Measurements from ENCODE around the gene ATP6V0A4. TPM values are rescaled to one million over a fixed set of nuclear protein-coding genes. Genes with fewer than 3 reads are reported as not detected.

Gene ATP6V0A4
- total RNA-seq, 3 donors from 2014 or later (not counting 1 experiment from before 2014, with no cell fraction given) = not detected

DNA sequence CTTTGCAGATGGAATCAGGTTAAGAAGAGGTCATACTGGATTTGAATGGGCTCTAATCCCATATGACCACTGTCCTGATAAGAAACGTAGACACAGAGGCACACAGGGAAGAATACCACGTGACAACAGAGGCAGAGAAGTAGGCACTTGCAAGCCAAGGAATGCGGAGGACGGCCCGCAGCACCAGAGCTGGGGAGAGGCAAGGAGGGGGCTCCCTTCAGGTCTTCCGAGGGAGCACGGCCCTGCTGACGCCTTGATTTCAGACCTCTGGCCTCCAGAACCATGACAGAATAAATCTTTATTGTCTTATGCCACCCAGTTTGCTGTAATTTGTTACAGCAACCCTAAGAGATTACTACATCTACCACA is 44.9 kb downstream of the ATP6V0A4 start:
- intact Hi-C loops (cut with micrococcal nuclease) = loop anchor here (2.0 to 10.0 kb wide), 2 partner anchors 124 to 342 kb away; no protein-coding TSS in a partner anchor
- peak overlapping the region; percentile 83 for H3K27ac Mint-ChIP-seq
- no peak overlapping the region for H3K4me3 Mint-ChIP-seq
- Histone ChIP-seq H3K9me3 (ENCODE audit: control insufficient read depth, insufficient read depth, low read length) (no peaks in the 10 kb centered on the region), H3K27me3 (ENCODE audit: control insufficient read depth, insufficient read depth, low read length) (no peaks in the 10 kb centered on the region), H3K4me3 (ENCODE audit: low read length) (no peak overlapping the region), H3K4me1 (ENCODE audit: control insufficient read depth, insufficient read depth, low read length) (peaks cover 39% of the 10 kb centered on the region), H3K27ac (ENCODE audit: low read length) (peak overlapping the region; percentile 66), H3K36me3 (ENCODE audit: control insufficient read depth, insufficient read depth, low read length) (no peaks in the 10 kb centered on the region)
- H3K4me1 Mint-ChIP-seq = peaks cover 16 to 36% of the 10 kb centered on the region in 2 donors
- no peaks in the 10 kb centered on the region for H3K9me3 Mint-ChIP-seq
- 76% methylated on average over 8 of the region's 8 CpGs for WGBS (ENCODE audit: insufficient coverage)
- H3K36me3 Mint-ChIP-seq = no peaks in the 10 kb centered on the region
- H3K27me3 Mint-ChIP-seq (ENCODE audit: low read depth in 2 of 2) = peaks cover 0 to 7% of the 10 kb centered on the region in 2 donors
- DNase-seq (no peak), ATAC-seq (no peak)
- TF ChIP-seq, protein P1, sequence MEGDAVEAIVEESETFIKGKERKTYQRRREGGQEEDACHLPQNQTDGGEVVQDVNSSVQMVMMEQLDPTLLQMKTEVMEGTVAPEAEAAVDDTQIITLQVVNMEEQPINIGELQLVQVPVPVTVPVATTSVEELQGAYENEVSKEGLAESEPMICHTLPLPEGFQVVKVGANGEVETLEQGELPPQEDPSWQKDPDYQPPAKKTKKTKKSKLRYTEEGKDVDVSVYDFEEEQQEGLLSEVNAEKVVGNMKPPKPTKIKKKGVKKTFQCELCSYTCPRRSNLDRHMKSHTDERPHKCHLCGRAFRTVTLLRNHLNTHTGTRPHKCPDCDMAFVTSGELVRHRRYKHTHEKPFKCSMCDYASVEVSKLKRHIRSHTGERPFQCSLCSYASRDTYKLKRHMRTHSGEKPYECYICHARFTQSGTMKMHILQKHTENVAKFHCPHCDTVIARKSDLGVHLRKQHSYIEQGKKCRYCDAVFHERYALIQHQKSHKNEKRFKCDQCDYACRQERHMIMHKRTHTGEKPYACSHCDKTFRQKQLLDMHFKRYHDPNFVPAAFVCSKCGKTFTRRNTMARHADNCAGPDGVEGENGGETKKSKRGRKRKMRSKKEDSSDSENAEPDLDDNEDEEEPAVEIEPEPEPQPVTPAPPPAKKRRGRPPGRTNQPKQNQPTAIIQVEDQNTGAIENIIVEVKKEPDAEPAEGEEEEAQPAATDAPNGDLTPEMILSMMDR (IDR thresholded peaks at IDR 0.05) = no peak

DNA sequence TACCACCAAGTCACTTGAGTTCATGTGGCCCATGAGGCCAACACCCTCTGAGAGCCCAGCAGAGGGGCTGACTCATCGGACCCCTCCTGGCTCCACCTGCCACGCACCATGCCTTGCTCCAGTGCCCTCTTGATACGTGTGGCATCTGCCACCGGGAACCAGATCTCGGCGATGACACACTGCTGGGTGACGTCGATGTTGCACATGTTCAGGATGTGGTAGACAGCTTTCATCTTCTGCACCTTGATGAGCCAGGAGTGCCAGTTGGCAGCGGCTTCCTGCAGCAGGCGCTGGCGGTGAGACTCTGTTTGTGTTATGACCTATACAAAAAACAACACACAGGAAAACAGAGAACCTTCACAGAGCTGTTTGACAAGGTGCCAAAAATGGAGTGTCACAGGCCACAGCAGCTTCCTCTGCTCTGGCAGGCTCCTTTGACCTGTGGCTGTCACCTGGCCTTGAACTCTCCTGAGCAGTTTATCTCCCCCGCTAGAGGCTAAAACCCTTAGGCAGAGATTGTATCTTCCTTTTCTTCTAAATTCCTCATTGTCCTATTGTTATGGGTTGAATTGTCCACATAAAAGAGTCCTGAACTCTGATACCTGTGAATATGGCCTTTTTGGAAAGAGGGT is 45.4 kb downstream of the ATP6V0A4 start:
- peaks cover 40% of the 10 kb centered on the region for H3K4me1 ChIP-seq (ENCODE audit: control insufficient read depth, insufficient read depth, low read length)
- 1% methylated on average over 11 of the region's 12 CpGs for WGBS (ENCODE audit: insufficient coverage)
- DNase-seq = peak; percentile 79 to 98
- no peaks in the 10 kb centered on the region for H3K9me3 ChIP-seq (ENCODE audit: control insufficient read depth, insufficient read depth, low read length)
- Mint-ChIP-seq H3K4me3 (peak overlapping the region; percentile 31), H3K9me3 (no peaks in the 10 kb centered on the region), H3K27ac (peak overlapping the region; percentile 83), H3K36me3 (no peaks in the 10 kb centered on the region), H3K27me3 (ENCODE audit: low read depth in 2 of 2) (peaks cover 0 to 7% of the 10 kb centered on the region in 2 donors), H3K4me1 (peaks cover 16 to 36% of the 10 kb centered on the region in 2 donors)
- H3K27ac ChIP-seq (ENCODE audit: low read length) = peak overlapping the region; percentile 66
- intact Hi-C loops (cut with micrococcal nuclease) = loop anchor here (1.0 to 10.0 kb wide), 4 partner anchors 124 to 750 kb away; partner anchors contain the start of genes CREB3L2 and TRIM24
- TF ChIP-seq, protein P1 (IDR thresholded peaks at IDR 0.05) = no peak
- H3K27me3 ChIP-seq (ENCODE audit: control insufficient read depth, insufficient read depth, low read length) = no peaks in the 10 kb centered on the region
- no peak overlapping the region for H3K4me3 ChIP-seq (ENCODE audit: low read length)
- ATAC-seq = peak; percentile 89 to 91 (median 89)
- no peaks in the 10 kb centered on the region for H3K36me3 ChIP-seq (ENCODE audit: control insufficient read depth, insufficient read depth, low read length)

DNA sequence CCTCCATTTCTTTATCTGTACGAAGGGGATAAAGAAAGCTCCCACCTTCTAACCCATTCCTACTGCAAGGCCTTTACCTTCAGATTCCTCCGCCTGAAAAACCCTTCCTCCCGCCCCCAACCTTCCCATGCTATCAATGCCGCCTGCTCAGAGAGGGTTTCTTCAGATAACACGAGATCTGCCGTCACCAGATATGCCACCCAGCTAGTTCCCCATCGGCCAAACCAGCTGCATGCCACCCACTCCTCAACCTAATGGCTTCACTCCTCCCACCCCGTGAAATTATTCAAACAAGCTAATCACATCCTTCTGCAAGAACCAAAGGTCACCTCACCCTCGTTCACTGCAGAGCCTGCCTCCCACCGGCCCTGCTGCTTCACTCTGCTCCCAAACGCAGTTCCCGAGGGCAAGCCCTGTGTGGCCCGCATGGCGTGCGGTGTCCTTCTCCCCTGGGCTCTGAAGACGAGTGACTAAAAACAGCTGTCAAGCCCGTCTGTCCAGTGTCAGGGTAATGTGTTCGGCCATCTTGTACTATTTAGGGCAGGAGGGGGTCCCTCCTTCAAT is 47.0 kb downstream of the ATP6V0A4 start:
- Mint-ChIP-seq H3K9me3 (no peaks in the 10 kb centered on the region), H3K4me1 (peaks cover 16 to 36% of the 10 kb centered on the region in 2 donors), H3K27me3 (ENCODE audit: low read depth in 2 of 2) (peaks cover 0 to 7% of the 10 kb centered on the region in 2 donors), H3K36me3 (no peaks in the 10 kb centered on the region), H3K4me3 (no peak overlapping the region), H3K27ac (peak overlapping the region in 1 of 2 donors; percentile 11)
- 93% methylated on average over 18 of the region's 18 CpGs for WGBS (ENCODE audit: insufficient coverage)
- ATAC-seq (no peak), DNase-seq (no peak)
- TF ChIP-seq, protein P1 (IDR thresholded peaks at IDR 0.05) = no peak
- Histone ChIP-seq H3K9me3 (ENCODE audit: control insufficient read depth, insufficient read depth, low read length) (no peaks in the 10 kb centered on the region), H3K36me3 (ENCODE audit: control insufficient read depth, insufficient read depth, low read length) (no peaks in the 10 kb centered on the region), H3K27ac (ENCODE audit: low read length) (no peak overlapping the region), H3K4me3 (ENCODE audit: low read length) (no peak overlapping the region), H3K27me3 (ENCODE audit: control insufficient read depth, insufficient read depth, low read length) (no peaks in the 10 kb centered on the region), H3K4me1 (ENCODE audit: control insufficient read depth, insufficient read depth, low read length) (peaks cover 40% of the 10 kb centered on the region)
- intact Hi-C loops (cut with micrococcal nuclease) = loop anchor here (10.0 kb wide), 1 partner anchor 344 kb away; no protein-coding TSS in a partner anchor
